ENCODE measurements around the gene RCAN1.
A peak's percentile ranks its signal among the peaks of the same experiment; 100 is the strongest.

Gene RCAN1

GRCh38 chr21:34648739-34649297 is 33.9 kb upstream of the RCAN1 start:
- DNase-seq (ENCODE audit: low read depth, low spot score): no peak
- ChIA-PET CTCF (interaction anchor here (1.3 to 2.9 kb wide), 3 partner anchors 18 to 301 kb away, joined by 3 to 18 read pairs (median 4); no protein-coding TSS in a partner anchor), POLR2A (no interaction called here)
- no peak overlapping the region for H3K4me3 ChIP-seq (ENCODE audit: low read depth, low read length)
- TF ChIP-seq CTCF (IDR thresholded peaks at IDR 0.05; ENCODE audit: insufficient read depth, low read length, missing control alignments): no peak

GRCh38 chr21:34647555-34647954 is 32.6 kb upstream of the RCAN1 start:
- ChIA-PET CTCF (interaction anchor here (2.9 kb wide), 1 partner anchor 17 kb away, joined by 18 read pairs; no protein-coding TSS in a partner anchor), POLR2A (no interaction called here)
- H3K4me3 ChIP-seq (ENCODE audit: low read depth, low read length): no peak overlapping the region
- no peak for DNase-seq (ENCODE audit: low read depth, low spot score)
- TF ChIP-seq CTCF (IDR thresholded peaks at IDR 0.05; ENCODE audit: insufficient read depth, low read length, missing control alignments): no peak

GRCh38 chr21:34644825-34645224 is 29.9 kb upstream of the RCAN1 start:
- DNase-seq (ENCODE audit: low read depth, low spot score): no peak
- TF ChIP-seq CTCF (IDR thresholded peaks at IDR 0.05; ENCODE audit: insufficient read depth, low read length, missing control alignments): no peak
- no peak overlapping the region for H3K4me3 ChIP-seq (ENCODE audit: low read depth, low read length)
- CTCF ChIA-PET: interaction anchor here (7.4 kb wide), 1 partner anchor 14 kb away, joined by 58 read pairs; no protein-coding TSS in a partner anchor
- POLR2A ChIA-PET: no interaction called here

- ChIA-PET CTCF (interaction anchor here (1.0 to 7.4 kb wide), 4 partner anchors 12 to 275 kb away, joined by 3 to 58 read pairs (median 6); no protein-coding TSS in a partner anchor), POLR2A (no interaction called here)
Observed at GRCh38 chr21:34642211-34643075, 27.5 kb upstream of the RCAN1 start.

GRCh38 chr21:34640858-34641257 is 25.9 kb upstream of the RCAN1 start:
- POLR2A ChIA-PET: no interaction called here

More at GRCh38 chr21:34642211-34643075, 27.5 kb upstream of the RCAN1 start:
- no peak overlapping the region for H3K4me3 ChIP-seq (ENCODE audit: low read depth, low read length)
- DNase-seq (ENCODE audit: low read depth, low spot score): no peak
- no peak for TF ChIP-seq CTCF (IDR thresholded peaks at IDR 0.05; ENCODE audit: insufficient read depth, low read length, missing control alignments)

More at GRCh38 chr21:34640858-34641257, 25.9 kb upstream of the RCAN1 start:
- DNase-seq (ENCODE audit: low read depth, low spot score): peak; percentile 61
- no peak for TF ChIP-seq CTCF (IDR thresholded peaks at IDR 0.05; ENCODE audit: insufficient read depth, low read length, missing control alignments)
- CTCF ChIA-PET: interaction anchor here (0.9 to 7.4 kb wide), 4 partner anchors 10 to 274 kb away, joined by 3 to 58 read pairs (median 8); no protein-coding TSS in a partner anchor
- no peak overlapping the region for H3K4me3 ChIP-seq (ENCODE audit: low read depth, low read length)

All from AG04449 (cell line).